ENCODE measurements around the gene CCDC167.

DNA sequence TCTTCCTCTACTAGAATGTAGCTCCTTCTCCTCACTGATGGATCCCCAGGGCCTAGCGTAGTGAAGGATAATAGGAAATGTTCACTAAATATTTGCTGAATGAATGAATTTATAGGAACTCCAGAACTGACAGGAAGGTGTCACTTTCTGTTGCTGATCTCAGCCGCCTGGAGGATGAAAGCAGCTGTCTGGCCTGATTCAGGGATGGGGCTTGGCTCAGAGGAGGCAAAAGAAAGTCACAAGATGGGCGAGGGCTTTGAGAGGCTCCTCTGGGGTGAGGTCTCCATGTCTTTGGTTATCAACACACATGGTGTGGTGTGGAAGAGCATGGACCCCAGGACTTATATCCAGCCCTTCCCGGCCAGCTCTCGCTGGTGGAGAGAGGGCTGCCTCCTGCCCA lies 11.5 kb upstream of the CCDC167 start:
- TF ChIP-seq SUZ12 (IDR thresholded peaks at IDR 0.05; ENCODE audit: extremely low read depth, insufficient read depth, insufficient read length) (no peak), YY1 (IDR thresholded peaks at IDR 0.05; ENCODE audit: insufficient read depth, insufficient read length) (no peak)

Data from NT2/D1 (cell line).